ENCODE data around the gene KCNC4. TPM values are rescaled to one million over a fixed set of nuclear protein-coding genes. Genes with fewer than 3 reads are reported as not detected.

KCNC4 gene
- total and polyA plus RNA-seq, 5 experiments from 2014 or later, result 0.90 to 12.7 (median 3.1) TPM

DNA sequence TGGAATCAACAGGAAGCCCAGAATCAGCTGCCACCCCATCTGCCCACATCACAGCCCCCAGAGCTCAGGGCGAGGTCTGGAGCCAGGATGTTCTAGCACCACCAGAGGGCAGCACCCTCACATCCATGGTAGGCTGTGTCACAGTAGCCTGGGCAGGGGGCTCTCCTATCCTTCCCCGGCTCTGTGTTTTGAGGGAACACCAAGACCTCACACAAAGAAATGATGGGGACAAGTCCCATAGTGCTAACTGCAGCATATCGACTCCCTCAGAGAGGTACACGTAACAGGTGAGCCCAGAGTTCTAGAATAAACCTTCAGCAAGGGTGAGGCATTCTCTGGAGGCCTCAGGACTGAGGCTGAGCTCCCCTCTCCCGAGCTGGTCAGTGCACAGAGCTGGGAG, 2.3 kb upstream of the KCNC4 start:
- no peaks in the 10 kb centered on the region for H3K27me3 Mint-ChIP-seq
- ATAC-seq, result peak; percentile 29 to 41
- H3K9me3 Mint-ChIP-seq, result no peaks in the 10 kb centered on the region
- peak overlapping the region in 8 of 10 donors; percentile 24 to 65 (median 56) for H3K4me3 Mint-ChIP-seq
- H3K27ac Mint-ChIP-seq, result peak overlapping the region; percentile 70 to 96 (median 93)
- H3K36me3 Mint-ChIP-seq, result no peaks in the 10 kb centered on the region
- peaks cover 34 to 54% (median 50%) of the 10 kb centered on the region in 4 donors for H3K4me1 Mint-ChIP-seq
- DNase-seq, result peak; percentile 66 to 91 (median 77)
- POLR2A ChIA-PET, result interaction anchor here (0.9 to 7.6 kb wide), 8 partner anchors 11 to 252 kb away, joined by 3 to 136 read pairs (median 4); partner anchors contain the start of genes LAMTOR5 and RBM15

GRCh38 chr1:110208916-110209645, 1.0 kb upstream of the KCNC4 start:
- no peaks in the 10 kb centered on the region for H3K36me3 Mint-ChIP-seq
- ATAC-seq (no peak), DNase-seq (peak in 1 of 10 donors; percentile 24)
- H3K9me3 Mint-ChIP-seq, result no peaks in the 10 kb centered on the region
- H3K27ac Mint-ChIP-seq, result peak overlapping the region; percentile 88 to 97 (median 96)
- peak overlapping the region; percentile 83 to 94 (median 88) for H3K4me3 Mint-ChIP-seq
- no peaks in the 10 kb centered on the region for H3K27me3 Mint-ChIP-seq
- POLR2A ChIA-PET, result interaction anchor here (0.6 to 7.6 kb wide), 10 partner anchors 12 to 410 kb away, joined by 3 to 136 read pairs (median 3); partner anchors contain the start of genes AHCYL1 and RBM15
- peaks cover 36 to 58% (median 50%) of the 10 kb centered on the region in 4 donors for H3K4me1 Mint-ChIP-seq

- Mint-ChIP-seq H3K4me3 (peak overlapping the region; percentile 84 to 94 (median 90)), H3K36me3 (no peaks in the 10 kb centered on the region), H3K27me3 (no peaks in the 10 kb centered on the region), H3K9me3 (no peaks in the 10 kb centered on the region), H3K27ac (peak overlapping the region; percentile 74 to 96 (median 92)), H3K4me1 (peaks cover 41 to 68% (median 55%) of the 10 kb centered on the region in 4 donors)
- ATAC-seq (peak; percentile 11 to 25), DNase-seq (peak in 9 of 10 donors; percentile 30 to 80 (median 52))
- POLR2A ChIA-PET, result interaction anchor here (0.6 to 7.6 kb wide), 10 partner anchors 8 to 1549 kb away, joined by 3 to 136 read pairs (median 4); partner anchors contain the start of genes RBM15 and STRIP1
These were observed 736 bp downstream of the KCNC4 start for GRCh38 chr1:110210604-110211495.

DNA sequence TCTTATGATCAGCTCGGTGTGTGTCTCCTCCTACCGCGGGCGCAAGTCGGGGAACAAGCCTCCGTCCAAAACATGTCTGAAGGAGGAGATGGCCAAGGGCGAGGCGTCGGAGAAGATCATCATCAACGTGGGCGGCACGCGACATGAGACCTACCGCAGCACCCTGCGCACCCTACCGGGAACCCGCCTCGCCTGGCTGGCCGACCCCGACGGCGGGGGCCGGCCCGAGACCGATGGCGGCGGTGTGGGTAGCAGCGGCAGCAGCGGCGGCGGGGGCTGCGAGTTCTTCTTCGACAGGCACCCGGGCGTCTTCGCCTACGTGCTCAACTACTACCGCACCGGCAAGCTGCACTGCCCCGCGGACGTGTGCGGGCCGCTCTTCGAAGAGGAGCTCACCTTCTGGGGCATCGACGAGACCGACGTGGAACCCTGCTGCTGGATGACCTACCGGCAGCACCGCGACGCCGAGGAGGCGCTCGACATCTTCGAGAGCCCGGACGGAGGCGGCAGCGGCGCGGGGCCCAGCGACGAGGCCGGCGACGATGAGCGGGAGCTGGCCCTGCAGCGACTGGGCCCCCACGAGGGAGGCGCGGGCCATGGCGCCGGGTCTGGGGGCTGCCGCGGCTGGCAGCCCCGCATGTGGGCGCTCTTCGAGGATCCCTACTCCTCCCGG, 1.5 kb downstream of the KCNC4 start:
- peak in 6 of 10 donors; percentile 3 to 44 (median 30) for DNase-seq
- no peaks in the 10 kb centered on the region for H3K27me3 Mint-ChIP-seq
- peaks cover 43 to 68% (median 56%) of the 10 kb centered on the region in 4 donors for H3K4me1 Mint-ChIP-seq
- ATAC-seq, result peak in 1 of 2 donors; percentile 10
- no peaks in the 10 kb centered on the region for H3K9me3 Mint-ChIP-seq
- peak overlapping the region; percentile 84 to 94 (median 90) for H3K4me3 Mint-ChIP-seq
- H3K27ac Mint-ChIP-seq, result peak overlapping the region; percentile 74 to 96 (median 92)
- POLR2A ChIA-PET, result interaction anchor here (0.6 to 7.6 kb wide), 7 partner anchors 9 to 556 kb away, joined by 3 to 136 read pairs (median 5); partner anchors contain the start of genes RBM15 and STRIP1
- H3K36me3 Mint-ChIP-seq, result no peaks in the 10 kb centered on the region

DNA sequence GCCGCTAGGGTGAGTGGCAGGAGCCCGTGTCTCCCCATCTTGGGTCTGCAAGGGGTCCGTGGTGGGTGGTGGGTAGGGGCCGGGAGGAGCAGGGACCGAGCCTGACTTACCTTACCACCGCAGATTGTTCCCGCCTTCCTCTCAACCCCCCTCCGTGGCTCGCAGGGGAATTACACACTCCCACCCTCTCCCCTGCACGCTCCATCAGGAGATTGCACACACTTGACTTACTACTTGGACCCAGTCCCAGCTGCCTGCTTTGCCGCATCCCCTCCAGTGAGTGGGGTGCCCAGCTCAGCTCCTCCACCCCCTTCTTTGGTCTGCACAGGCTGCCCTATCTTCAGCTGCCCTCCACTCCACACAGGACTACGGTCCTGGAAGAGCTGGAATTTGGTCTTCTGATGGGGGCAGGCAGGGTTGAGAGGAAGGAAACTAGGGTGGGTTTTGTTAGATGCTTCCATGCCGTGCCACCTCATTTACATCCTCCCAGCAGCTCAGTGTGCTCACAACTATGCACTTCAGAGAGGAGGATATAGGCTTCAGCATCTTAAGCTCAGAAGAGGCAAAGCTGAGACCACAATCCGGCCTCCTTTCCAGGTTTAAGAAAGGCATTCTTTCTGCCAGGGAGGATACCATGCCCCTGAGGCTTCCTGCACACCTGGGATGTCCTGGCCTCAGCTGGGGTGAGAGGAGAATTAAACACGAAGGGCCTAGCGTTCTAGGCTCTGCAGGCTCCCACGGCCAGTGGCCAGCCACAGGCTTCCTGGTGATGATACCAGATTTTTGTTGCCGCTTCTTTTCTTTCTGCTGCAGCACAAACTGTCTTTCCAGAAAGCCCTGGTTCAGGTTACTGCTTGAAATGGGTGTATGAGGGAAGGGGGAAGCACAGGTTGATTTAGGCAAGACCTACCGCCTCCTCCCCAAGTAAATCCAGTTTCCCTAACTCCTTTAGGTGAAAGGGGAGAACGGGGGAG, 2.3 kb downstream of the KCNC4 start:
- Mint-ChIP-seq H3K4me1 (peaks cover 41 to 61% (median 50%) of the 10 kb centered on the region in 4 donors), H3K27me3 (no peaks in the 10 kb centered on the region), H3K27ac (peak overlapping the region; percentile 75 to 95 (median 92)), H3K36me3 (no peaks in the 10 kb centered on the region), H3K9me3 (no peaks in the 10 kb centered on the region), H3K4me3 (peak overlapping the region; percentile 77 to 94 (median 86))
- POLR2A ChIA-PET, result interaction anchor here (1.1 to 7.6 kb wide), 4 partner anchors 9 to 248 kb away, joined by 3 to 136 read pairs (median 4); partner anchors contain the start of genes RBM15 and STRIP1
- peak in 4 of 10 donors; percentile 9 to 47 (median 28) for DNase-seq
- no peak for ATAC-seq

DNA sequence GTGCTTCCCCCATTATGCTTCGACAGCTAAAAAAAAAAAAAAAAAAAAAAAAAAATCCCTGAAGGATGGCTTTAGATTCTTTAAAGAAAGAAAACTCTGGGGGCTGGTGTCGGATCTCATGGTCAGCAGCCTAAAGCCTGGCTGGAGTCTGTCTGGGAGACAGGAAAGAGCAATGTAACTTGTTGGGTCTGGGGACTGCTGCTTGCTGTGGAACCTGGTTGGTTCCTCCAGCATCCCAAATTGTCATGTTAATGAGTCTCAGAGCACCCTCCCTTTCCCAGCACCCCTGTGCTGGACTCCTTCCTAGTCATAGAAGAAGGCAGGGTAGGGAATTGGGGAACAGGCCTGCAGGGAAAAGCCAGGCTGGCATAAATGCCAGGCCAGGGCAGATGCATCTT, 3.0 kb downstream of the KCNC4 start:
- no peaks in the 10 kb centered on the region for H3K27me3 Mint-ChIP-seq
- ATAC-seq, result no peak
- peaks cover 38 to 59% (median 46%) of the 10 kb centered on the region in 4 donors for H3K4me1 Mint-ChIP-seq
- POLR2A ChIA-PET, result interaction anchor here (1.3 to 7.6 kb wide), 3 partner anchors 124 to 247 kb away, joined by 3 to 136 read pairs (median 5); partner anchors contain the start of gene RBM15
- peak overlapping the region; percentile 26 to 94 (median 66) for H3K4me3 Mint-ChIP-seq
- no peak for DNase-seq
- no peaks in the 10 kb centered on the region for H3K36me3 Mint-ChIP-seq
- H3K9me3 Mint-ChIP-seq, result no peaks in the 10 kb centered on the region
- peak overlapping the region in 8 of 10 donors; percentile 22 to 89 (median 68) for H3K27ac Mint-ChIP-seq

DNA sequence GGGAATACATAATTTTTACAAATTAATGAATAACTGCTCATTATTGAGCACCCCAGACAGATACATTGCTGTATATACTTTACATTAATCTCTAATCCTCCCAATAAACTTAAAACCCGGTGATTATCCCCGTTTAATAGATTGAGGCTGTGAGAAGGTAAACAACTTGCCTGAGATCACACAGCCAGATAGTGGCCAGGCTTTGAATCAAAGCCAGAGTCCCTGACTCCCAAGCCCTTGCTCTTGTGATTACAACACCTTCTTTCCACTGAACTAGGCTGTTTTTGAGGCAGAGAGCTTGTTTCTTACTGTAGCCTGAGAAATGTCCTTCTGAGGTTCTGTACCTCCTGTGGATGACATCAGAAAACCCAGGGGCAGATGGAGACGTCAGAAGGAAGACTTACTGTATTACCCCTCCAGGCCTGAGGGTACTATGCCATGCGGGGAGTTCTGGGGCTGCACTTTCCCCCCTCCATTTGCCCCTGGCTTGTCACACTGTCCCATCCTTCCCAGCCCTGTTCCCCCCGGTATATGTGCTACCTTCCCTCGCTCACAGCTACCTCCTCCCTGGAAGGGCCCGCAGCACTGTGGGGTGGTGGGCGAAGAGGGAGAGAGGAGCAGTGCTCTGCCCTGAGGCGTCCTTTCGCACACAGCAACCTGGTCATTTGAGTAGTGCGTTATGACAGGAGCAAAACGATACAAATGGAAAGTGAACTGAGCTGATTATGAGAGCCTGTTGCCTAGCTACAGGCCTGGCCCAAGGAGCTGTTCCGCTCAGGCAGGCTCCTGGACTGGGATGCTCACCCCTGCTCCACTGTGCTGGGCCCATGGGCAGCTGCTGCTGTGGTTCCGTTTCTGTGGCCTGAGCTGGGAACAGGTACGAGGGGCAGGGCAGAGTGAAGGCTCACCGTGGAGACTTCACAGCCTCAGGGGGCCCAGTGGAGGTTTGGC, 4.6 kb downstream of the KCNC4 start:
- no peaks in the 10 kb centered on the region for H3K27me3 Mint-ChIP-seq
- no peak for DNase-seq
- ATAC-seq, result no peak
- no peak overlapping the region for H3K4me3 Mint-ChIP-seq
- H3K4me1 Mint-ChIP-seq, result peaks cover 29 to 49% (median 31%) of the 10 kb centered on the region in 4 donors
- H3K9me3 Mint-ChIP-seq, result no peaks in the 10 kb centered on the region
- POLR2A ChIA-PET, result interaction anchor here (1.3 to 1.8 kb wide), 2 partner anchors 124 to 192 kb away, joined by 3 to 4 read pairs; no protein-coding TSS in a partner anchor
- H3K27ac Mint-ChIP-seq, result peak overlapping the region in 8 of 10 donors; percentile 11 to 74 (median 32)
- H3K36me3 Mint-ChIP-seq, result no peaks in the 10 kb centered on the region

GRCh38 chr1:110215621-110216515, 5.8 kb downstream of the KCNC4 start:
- POLR2A ChIA-PET, result no interaction called here
- peaks cover 29 to 46% (median 30%) of the 10 kb centered on the region in 4 donors for H3K4me1 Mint-ChIP-seq
- no peaks in the 10 kb centered on the region for H3K27me3 Mint-ChIP-seq
- ATAC-seq (no peak), DNase-seq (no peak)
- no peak overlapping the region for H3K4me3 Mint-ChIP-seq
- H3K36me3 Mint-ChIP-seq, result no peaks in the 10 kb centered on the region
- H3K9me3 Mint-ChIP-seq, result no peaks in the 10 kb centered on the region
- H3K27ac Mint-ChIP-seq, result peak overlapping the region in 5 of 10 donors; percentile 2 to 82 (median 33)

- peaks cover 0 to 2% (median 0%) of the 10 kb centered on the region in 3 donors for H3K36me3 Mint-ChIP-seq
- H3K27ac Mint-ChIP-seq, result peak overlapping the region in 2 of 10 donors; percentile 1 to 82
- H3K9me3 Mint-ChIP-seq, result no peaks in the 10 kb centered on the region
- no peaks in the 10 kb centered on the region for H3K27me3 Mint-ChIP-seq
- H3K4me1 Mint-ChIP-seq, result peaks cover 26 to 39% (median 28%) of the 10 kb centered on the region in 4 donors
- POLR2A ChIA-PET, result no interaction called here
- ATAC-seq (no peak), DNase-seq (no peak)
- H3K4me3 Mint-ChIP-seq, result no peak overlapping the region
These were observed 6.8 kb downstream of the KCNC4 start for GRCh38 chr1:110216844-110217444.
